ENCODE measurements around the gene ENOX1.

Gene ENOX1

GRCh38 chr13:43388282-43389034, 398.3 kb downstream of the ENOX1 start:
- no peak for DNase-seq (ENCODE audit: low read depth)

GRCh38 chr13:43387880-43388279, 398.9 kb downstream of the ENOX1 start:
- DNase-seq (ENCODE audit: low read depth): no peak

DNA sequence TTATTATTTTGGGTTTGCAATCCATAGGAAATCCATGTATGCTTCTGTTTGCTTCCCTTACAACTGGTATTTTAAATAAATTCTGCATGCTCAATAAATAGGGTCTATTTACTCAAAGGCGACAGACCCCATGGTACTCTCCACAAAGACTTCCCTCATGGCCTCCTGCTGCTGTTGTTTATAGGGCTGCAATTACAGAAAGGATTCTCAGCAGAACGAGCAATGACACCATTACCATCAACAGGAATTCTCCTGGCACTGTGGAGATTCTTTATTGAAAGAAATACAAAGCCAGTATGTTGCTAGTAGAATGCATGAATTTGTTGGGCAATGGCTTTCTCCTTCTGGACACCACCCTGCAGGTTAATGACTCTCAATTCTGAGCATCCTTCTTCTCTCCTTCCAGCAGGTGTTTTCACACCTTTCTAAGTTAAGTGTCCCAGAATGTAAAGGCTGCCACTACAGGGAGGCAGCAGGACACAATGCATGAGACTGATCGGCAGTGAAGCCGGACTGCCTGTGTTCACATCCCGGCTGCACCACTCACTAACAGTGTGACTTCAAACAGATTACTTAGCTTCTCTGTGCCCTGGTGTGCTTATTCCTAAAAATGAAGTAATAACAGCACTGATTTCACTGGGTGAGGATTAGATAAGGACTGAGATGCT, 403.1 kb downstream of the ENOX1 start:
- DNase-seq (ENCODE audit: low read depth): no peak

DNA sequence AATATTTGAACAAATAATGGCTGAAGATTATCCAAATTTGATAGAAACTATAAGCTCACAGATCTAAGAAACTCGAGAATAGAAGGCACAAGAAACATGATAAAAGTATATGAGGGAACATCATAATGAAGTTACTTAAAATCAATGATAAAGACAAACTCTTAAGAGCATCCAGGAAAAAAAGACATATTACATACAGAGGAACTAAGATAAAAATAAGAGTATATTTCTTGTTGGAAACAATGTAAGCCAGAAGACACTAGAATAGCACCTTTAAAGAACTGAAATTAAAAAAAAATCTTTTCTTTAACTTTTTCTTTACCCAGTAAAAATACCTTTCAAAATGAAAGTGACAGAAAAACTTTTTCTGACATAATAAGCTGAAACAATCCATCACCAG, 407.0 kb downstream of the ENOX1 start:
- DNase-seq (ENCODE audit: low read depth): no peak

DNA sequence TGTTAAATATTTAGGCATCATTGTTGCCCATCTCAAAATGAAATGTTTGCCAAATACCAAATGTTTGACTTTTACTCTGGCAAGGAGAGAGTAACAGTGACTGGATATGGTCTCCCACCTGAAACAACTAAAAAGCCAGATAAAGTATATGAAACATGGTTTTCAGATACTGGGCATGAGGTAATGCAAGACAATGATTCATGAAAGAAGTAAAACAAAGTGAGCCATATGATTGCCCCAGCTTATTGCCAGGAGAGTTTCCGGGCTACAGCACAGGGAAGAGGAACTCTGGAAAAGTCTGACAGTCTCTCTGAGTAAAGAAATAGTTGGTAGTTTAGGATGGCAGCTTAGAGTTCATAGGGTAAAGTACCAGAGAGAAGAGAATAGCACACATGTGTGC, 408.8 kb downstream of the ENOX1 start:
- no peak for DNase-seq (ENCODE audit: low read depth)

GRCh38 chr13:43377149-43377548, 409.6 kb downstream of the ENOX1 start:
- DNase-seq (ENCODE audit: low read depth): no peak

DNA sequence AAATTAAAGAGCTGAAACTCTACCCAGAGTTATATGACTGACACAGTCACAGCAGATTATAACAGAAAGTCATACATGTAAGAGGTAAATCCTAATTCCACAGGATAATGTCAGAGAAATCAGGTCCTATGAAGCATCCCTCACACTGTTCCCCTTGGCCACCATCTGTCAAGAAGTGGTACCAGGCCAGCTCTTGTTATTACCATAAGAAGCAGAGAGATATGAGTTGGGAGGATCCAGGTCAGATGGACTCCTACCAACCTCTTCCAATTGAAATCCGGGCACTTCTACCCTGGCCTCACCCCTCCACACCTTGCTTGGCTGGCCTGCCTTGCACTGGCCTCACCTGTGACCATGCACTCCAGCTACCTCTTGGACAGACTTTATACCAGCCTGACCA, 410.2 kb downstream of the ENOX1 start:
- no peak for DNase-seq (ENCODE audit: low read depth)

DNA sequence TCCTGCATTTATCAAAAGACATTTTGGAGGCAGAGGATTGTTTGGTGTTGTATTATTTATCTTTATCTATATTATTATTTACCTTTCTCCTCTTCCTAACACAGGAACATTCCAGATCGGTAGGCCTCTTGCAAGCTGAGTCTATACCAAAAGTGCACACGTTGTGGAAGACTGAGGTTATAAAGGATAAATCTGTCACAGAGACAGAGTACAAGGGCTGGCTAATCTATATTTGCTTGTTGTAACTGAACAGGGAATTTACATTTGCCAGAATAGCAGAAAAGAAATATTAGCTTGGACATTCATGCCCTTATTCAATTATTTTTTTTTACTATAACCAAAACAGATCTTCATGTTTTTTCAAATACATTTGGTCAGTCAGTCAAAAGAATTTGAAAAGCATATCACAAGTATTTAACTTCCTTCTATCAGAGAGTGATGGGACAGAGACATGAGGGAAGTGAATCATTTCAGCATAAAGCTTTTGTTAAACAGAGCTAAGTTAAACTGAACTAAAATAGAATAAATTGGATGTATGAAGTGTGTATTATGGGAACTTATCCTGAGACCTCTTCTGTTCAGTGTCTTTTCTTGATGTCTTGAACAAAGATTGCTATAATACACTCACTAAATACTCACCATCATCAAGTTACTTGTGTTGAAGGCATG, 410.8 kb downstream of the ENOX1 start:
- no peak for DNase-seq (ENCODE audit: low read depth)

GRCh38 chr13:43374621-43375020, 412.2 kb downstream of the ENOX1 start:
- no peak for DNase-seq (ENCODE audit: low read depth)

DNA sequence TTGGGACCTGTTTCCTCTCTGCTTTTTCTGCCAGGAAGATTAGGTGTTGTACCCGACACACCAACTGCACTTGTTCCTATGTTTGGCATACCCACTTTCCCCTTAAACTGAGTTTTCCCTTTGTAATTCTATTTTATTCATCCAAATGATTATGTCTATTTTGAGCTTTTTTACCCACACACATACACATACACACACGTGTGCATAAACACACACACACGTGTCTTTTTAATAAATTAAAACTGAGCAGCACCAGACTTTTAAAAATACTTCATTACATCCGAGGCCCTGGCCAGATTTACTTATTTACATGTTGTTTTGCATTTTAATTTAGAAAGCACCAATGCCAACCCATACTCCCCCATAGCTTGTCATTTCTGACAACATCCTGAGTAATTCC, 413.4 kb downstream of the ENOX1 start:
- DNase-seq (ENCODE audit: low read depth): no peak

DNA sequence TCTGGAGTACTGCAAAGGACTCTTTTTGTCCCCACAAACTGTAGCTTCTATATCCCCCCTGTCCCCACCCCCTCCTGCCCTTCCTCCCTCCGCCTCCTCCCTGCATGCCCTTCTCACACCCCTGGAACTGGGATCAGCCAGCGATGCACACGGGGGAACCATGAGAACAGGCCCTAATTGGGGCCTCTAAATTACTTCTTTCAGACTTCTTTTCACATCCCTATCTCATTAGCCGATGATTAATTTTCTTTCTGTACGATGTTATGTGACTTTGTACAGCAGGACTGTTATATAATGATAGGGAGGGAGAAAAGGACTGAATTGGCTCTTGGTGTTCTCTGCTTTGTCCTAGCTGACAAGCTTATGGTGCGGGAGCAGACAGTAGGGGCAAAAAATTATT, 415.9 kb downstream of the ENOX1 start:
- DNase-seq (ENCODE audit: low read depth): no peak

GRCh38 chr13:43369319-43369718, 417.5 kb downstream of the ENOX1 start:
- no peak for DNase-seq (ENCODE audit: low read depth)

- DNase-seq (ENCODE audit: low read depth): no peak
Measured at GRCh38 chr13:43368003-43368402, 418.8 kb downstream of the ENOX1 start.

DNA sequence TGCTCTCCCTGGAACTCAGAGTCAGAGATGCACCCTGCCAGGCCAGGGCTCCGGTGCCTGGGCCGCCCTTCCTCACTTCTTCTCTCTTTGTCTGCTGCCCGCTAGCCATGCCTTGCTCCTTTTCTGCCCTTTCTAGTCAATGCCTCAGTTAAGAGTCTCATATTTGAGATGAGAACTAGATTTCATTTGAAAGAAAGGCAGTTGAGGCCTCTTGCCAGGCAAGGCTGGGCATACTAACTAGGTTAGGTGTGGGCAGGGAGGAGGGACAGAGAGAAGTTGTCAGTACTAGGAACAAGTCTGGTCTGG, 421.8 kb downstream of the ENOX1 start:
- no peak for DNase-seq (ENCODE audit: low read depth)

DNA sequence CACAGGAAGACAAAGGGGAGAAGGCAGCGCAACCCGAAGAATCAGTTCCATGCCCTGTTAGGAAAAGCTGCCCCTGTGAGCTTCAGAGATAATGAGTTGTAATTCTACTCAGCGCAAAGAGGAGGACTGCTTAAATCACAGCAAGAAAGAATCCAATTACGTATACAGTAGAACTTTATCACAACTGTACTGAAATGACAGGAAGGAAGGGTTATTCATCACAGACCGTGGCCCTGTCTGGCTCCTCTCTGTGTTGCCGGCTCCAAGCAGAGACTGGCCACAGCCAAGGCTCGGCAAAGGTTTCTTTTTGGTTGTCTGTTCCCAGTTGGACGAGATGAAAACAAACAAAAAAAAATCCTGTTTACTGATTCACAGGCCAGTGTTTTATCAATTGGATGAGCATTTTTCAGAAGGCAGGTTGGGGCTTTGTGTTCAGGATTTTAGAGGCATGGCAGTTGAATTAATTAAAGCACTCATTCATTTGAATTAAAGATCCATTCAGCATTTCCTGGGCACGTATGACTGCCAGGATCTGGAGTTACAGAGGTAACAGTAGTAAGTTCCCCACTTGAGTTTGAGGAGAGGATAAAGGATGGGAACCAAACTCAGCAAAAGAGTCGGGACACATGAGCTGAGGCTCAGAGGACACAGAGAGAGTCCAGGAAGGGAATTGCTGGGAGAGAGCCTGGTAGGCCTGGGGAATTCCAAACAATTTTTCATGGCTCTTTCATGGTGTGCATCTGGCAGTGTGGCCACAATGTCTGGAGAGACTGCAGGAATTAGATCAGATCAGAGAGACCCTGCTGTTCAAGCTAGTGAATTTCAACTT, 422.3 kb downstream of the ENOX1 start:
- no peak for DNase-seq (ENCODE audit: low read depth)

DNA sequence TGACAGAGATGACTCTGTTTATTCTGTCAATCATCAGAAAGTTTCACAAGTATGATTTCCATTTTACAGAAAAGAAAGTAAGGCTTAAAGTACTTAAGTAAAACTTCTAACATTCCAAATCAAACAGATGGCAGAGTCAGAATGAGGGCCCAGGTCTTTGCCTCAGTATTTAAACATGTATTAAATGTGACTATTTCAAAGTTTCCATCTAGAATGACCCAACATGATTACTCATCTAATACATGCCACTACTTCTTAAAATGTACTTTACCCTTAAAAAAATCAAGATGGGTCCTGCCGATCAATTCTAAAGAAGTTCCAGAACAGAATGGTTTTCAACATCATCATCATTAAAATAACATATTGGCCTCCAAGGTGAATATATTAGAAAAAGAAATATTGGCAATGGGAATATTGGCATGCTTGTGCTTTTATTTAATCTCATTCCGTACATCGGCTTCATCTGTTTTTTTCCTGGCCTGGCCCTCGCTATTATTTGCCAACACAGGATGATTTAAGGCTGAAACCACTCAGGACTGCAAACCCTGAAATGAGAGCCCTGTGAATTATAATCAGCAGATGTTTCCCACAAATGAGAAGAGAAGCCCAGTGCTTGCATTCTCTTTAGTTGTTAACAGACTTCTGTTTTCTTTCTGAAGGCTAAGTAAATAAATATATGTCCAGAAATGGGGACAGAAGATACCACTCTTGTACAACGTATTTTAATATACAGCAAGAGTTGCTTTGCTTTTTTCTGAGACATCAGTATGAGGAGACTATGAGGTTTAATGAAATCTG, 423.4 kb downstream of the ENOX1 start:
- no peak for DNase-seq (ENCODE audit: low read depth)

GRCh38 chr13:43362556-43362955, 424.2 kb downstream of the ENOX1 start:
- DNase-seq (ENCODE audit: low read depth): no peak

DNA sequence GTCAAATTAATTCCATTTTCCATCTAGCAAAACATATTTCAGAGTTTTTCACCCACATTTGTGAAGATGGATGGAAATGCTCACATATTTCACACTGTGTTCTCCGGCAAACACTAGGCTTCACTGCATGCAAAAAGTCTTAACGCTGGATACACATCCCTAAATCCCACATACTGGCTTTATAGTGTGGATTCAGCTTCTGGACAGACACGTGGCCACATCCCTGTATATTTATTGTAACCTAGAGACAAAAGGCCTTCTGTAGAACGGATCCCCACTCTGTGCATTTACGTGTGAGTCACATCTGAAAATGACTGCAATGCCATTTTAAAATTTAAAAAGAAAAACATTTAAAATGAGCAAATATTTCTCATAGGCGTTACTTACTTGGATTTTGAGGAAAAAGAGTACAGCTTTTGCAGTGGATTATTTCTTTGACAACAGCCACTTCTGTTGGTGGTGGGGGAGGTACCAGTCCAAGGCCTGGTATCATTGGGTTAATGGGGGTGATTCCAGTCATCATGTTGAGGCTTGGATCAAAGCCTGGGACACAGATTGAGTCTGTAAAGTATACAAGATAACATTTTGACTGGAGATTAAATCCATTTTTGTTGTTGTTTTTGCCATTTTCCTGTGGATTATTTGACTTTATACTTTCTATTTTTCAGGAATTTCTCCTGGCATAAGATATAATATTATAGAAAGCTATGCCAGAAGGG, 425.7 kb downstream of the ENOX1 start:
- no peak for DNase-seq (ENCODE audit: low read depth)

GRCh38 chr13:43360171-43360570, 426.6 kb downstream of the ENOX1 start:
- DNase-seq (ENCODE audit: low read depth): no peak

- DNase-seq (ENCODE audit: low read depth): no peak
Measured at GRCh38 chr13:43359536-43359935, 427.2 kb downstream of the ENOX1 start.

DNA sequence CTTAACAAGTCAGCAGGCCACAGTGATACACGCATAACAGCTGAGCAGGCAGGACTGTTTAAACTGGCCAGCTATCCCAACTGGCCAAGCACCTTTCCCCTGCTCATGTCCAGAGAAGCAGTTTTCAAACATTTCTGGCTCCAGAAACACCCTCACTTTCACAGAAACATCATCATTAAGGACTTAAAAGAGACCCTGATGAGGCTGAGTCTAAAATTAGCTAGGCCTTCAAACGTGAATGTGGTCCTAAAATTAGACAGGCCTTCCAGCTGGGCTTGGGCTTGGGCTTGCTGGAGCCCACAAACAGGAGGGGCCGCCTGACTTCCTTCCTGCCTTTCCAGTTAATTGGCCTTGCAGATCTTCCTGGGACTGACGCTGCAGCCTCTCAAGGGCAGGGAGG, 429.2 kb downstream of the ENOX1 start:
- DNase-seq (ENCODE audit: low read depth): no peak

All from T follicular helper cell (primary cell).